Stimulated activated CD8-positive, alpha-beta memory T cell treated with anti-CD3 and anti-CD28 coated beads, Interleukin-7, amount 100 ng/mL, for 1 hour (primary cell): ENCODE data around the gene WDR43.
"Not testable (repeated sequence)": the region's sequence is repeated elsewhere in the genome, so short reads cannot be mapped to it uniquely, and the experiment has no call there.

Experiments
- DNase-seq, 2 donors: peaks; one replicate each; pipeline ENCODE4 v3.0.0-alpha.2; 2020; ENCODE audit warnings: low read depth in 2 of 2

Gene WDR43

GRCh38 chr2:28970464-28971160 is 76.1 kb downstream of the WDR43 start:
- DNase-seq: no peak

- DNase-seq: no peak
These were observed 78.4 kb downstream of the WDR43 start for GRCh38 chr2:28972778-28973335.

DNA sequence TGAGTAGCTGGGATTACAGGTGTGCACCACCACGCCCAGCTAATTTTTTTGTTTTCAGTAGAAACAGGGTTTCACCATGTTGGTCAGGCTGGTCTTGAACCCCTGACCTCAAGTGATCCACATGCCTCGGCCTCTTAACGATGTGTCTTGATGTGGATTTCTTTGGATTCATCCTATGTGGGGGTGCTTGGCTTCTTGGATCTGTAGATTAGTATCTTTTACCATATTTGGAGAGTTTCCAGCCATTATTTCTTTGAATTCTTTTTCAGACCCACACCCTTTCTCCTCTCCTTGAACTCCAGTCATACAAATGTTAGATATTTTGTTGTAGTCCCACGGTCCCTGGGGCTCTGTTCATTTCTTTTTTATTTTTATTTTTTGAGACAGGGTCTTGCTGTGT is 79.8 kb downstream of the WDR43 start:
- DNase-seq: no peak

GRCh38 chr2:28975671-28976070 is 81.2 kb downstream of the WDR43 start:
- no peak for DNase-seq

GRCh38 chr2:28976584-28976983 is 82.1 kb downstream of the WDR43 start:
- DNase-seq: no peak

- DNase-seq: no peak
These were observed 82.9 kb downstream of the WDR43 start for GRCh38 chr2:28977176-28977875.

GRCh38 chr2:28978001-28978400 is 83.5 kb downstream of the WDR43 start:
- DNase-seq: not testable (repeated sequence)

- DNase-seq: no peak
These were observed 84.1 kb downstream of the WDR43 start for GRCh38 chr2:28978606-28979005.

DNA sequence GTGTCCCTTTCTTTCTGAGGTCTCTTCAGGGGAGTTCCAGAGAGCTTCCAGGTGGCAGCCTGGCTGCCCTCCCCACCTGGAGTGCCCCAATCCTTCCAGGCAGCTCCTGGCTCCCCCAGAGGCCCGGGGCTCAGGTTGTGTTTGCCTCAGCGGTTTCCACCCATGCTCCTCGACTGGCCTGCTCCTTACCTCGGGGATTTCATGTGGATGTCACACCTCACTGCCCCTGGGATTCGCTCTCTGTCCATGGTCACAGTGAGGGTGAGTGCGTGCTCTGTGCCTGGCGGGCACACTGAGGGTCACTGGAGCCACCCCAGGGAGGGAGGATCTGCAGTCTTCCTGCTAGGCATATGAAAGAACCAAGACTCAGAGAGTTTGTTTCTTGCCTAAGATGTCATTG is 84.6 kb downstream of the WDR43 start:
- DNase-seq: no peak

GRCh38 chr2:28979576-28980366 is 85.3 kb downstream of the WDR43 start:
- DNase-seq: no peak

DNA sequence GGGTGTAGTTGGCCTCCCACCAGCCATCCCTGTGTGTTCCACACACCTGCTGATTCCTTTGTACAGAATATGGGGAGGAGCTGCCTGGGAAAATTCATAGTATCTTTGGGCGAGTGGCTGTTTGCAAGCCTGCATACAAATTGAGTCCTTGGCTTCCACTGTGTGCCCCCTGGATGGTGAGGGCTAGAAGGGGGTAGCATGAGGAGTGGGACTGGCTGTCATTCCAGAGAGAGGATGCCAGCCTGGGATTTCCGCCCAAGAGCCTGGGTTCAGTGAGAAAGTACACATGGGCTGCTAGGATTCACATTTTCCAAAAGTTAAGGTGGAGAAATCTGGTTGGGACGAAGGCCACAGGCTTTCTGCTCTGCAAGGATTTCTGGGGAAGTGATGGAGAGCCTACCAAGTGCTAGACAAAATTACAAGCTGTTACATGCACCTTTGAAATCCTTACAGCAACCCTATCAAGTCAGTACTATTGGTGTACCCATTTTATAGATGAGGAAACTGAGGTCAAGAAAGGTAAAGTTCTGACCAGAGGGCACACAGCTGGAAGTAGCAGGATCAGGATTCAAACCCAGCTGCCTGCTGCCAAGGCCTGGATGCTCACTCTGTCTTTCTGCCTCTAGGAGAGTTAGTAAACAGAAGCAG is 86.0 kb downstream of the WDR43 start:
- DNase-seq: no peak

DNA sequence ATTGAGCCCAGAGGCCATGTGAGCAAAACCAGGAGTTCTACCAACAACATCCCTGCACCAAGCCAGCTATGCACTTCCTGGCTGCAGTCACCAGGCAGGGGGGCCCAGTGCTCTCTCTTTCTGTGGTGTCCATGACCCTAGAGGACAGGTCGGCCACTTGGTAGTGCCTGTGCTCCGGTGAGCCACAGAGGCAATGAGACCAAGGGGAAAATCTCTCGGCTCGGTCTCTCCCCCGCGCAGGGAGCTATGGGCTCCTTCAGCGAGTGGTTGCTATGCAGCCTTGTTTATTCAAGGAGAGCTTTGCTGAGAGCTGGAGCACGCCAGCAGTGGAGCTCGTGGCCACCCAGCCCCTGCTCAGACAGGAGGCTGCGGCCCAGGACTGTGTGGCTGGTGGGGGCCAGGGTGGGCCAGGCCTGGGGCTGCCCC is 86.6 kb downstream of the WDR43 start, which contains the start of gene TOGARAM2:
TOGARAM2 (plus strand) TSS at position 283 of the 426 bp plus-strand sequence. CDS start 13,537 bp downstream, outside the sequence.
- no peak for DNase-seq

DNA sequence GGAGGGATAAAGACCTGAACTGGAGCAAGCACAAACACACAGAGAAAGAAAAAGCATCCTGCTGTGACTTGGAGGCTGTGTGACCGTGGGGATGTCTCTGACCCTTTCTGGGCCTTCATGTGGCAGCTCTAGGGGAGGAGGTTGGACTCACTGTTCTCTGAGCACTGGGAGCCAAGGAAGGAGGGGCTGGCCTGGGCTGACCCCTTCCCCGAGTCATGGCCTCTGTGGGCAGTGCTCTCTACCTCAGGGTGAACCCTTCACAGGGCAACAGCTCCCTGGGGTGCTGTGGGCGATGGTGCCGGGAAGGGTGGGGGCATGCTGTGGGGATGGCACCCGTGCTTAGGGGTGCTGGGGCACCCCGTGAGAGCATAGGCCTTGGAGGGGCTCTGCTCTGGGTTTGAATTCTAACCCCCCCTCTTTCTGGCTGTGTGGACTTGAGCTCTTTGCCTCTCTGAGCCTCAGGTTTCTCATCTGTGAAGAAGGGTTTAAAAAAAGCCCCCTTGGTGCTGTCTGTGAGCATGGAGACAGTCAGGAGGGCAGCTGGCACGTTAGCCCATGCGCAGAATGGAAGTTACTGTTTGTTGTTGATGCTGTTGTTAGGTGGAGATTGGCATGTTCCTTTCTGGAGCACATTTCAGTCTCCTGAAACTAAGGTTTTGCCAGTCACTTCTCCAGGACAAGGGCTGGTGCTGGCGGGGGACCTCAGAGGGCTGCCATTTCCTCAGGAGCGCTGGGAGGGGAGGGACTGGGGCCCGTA is 87.3 kb downstream of the WDR43 start:
- no peak for DNase-seq

- no peak for DNase-seq
These were observed 88.0 kb downstream of the WDR43 start for GRCh38 chr2:28982381-28982950.

- DNase-seq: no peak
These were observed 92.0 kb downstream of the WDR43 start for GRCh38 chr2:28986429-28986828.

- no peak for DNase-seq
These were observed 95.5 kb downstream of the WDR43 start for GRCh38 chr2:28989973-28990372.

DNA sequence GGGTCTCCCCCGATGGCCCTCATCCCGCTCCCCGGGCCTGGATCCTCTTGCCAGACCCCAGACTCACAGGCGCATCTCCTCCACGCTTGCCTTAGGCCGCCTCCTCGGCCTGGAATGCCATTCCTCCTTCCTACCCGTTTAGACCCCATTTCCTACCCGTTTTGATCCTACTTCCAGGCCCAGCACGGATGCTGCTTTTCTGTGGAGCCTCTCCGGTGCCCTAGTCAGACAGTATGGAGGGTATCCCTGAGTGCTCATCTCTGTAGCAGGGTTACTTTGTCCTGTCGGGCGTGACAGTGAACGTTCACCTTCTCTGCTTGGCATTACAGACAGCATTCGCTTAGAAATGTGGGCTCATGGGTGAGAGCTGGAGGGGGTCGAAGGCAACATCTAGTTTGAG is 96.0 kb downstream of the WDR43 start:
- DNase-seq: no peak

DNA sequence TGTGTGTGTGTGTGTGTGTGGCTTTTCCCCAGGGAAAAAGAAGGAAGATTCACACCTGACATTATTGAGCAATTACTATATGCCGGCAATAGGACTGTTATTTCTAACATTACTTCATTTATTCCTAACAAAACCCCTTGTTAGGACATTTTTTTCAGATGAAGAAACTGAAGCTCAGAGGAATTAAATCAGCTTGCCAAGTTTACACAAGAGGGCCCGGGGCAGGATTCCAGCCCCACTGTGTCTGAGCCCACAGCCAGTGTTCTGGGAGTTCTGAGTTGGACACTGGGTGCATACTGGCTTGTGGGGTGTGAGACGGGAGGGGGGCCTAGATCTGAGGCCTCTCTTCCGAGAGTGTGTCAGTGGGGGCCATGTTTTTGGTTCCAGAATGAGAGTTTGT is 96.6 kb downstream of the WDR43 start:
- DNase-seq: no peak

DNA sequence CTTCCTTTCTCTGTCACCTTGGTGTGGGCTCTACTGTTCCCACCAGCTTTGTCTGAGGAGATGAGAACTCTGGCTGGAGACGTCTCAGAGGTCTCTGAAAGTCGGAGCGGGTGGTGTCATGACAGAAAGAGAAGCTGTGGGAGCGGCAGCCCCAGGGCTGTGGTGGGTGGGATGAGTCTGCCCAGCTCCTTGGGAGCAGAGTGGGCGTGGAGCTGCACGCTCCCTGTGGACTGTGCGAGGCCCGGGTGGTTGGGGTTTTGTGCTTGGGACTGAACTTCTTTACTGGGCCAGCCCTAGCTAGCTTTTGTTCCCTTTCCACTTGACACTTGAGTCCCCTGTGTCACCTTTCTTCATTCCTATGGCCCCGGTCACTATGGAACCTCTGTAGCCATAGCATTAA is 97.0 kb downstream of the WDR43 start:
- no peak for DNase-seq

DNA sequence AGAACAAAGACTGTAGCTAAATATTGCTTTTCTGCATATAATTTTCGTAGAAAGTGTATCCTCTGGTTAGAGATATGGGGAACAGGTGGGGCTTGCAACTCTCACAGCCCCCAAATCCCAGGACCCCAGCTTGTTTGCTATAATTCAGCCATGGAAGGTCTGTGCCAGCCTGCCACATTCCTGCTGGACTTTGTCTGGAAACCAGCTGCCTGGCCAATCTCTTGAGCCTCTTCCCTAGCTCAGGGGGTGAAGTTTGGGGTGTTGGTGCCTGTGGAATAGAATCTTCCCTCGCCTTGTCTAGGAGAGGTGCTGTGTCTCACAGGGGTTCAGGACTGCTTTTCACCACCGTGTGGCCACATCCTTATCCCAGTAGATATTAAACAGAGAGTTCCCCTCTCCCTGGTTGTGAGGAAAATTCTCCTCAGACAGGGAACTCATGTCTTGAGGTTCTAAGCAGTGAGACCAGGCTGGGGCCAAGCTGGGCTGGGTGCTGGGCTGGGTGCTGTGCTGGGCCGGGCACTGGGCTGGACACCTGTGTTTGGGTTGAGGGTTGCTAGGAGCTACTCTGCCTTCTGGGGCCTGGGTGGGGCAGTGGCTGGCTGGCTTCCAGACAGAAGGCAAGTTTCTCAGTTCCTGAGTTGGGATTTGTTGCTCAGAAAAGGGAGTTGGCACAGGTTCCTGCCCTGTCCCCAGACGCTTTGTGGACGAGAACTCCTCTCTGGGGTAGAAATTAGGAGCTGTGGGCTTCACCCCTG is 98.9 kb downstream of the WDR43 start:
- DNase-seq: no peak
